ENCODE measurements around the gene SAMD9L.

The SAMD9L gene

DNA sequence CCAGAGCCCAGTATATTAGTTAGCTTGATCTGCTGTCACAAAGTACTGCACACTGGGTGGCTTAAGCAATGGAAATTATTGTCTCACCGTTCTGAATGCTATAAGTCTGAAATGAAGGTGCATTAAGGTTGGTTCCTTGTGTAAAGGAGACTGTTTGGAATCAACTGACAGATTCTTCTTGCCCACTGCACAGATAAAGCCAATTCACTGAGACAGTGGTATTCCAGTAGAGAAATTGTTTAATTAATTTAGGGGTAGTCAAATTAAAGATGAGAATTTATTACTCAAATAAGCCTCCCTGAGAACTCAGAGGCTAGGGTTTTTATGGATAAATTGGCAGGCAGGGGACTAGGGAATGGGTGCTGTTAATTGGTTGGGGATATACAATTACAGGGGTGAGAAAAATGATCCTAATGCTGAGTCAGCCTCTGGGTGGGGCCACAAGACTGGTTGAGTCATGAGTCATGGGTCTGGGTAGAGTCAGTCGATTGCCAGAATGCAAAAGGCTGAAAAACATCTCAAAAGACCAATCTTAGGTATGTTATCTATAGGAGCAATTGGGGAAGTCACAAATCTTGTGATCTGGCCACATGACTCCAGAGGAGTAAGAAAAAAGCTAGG lies 23.5 kb upstream of the SAMD9L start:
- ChIA-PET CTCF (no interaction called here), POLR2A (no interaction called here)
- peak; percentile 80 for TF ChIP-seq SETDB1 (IDR thresholded peaks at IDR 0.05; ENCODE audit: insufficient read length, low read length)
- TF ChIP-seq BCL11B (tag by site-specific recombination; IDR thresholded peaks at IDR 0.05; ENCODE audit: low read depth), result no peak
- Histone ChIP-seq H3K4me3 (ENCODE audit: low read depth, low read length) (no peak overlapping the region), H3K36me3 (ENCODE audit: control insufficient read depth in 2 of 2, insufficient read depth in 1 of 2, low read length in 2 of 2) (no peaks in the 10 kb centered on the region), H3K9me3 (ENCODE audit: control insufficient read depth, insufficient read depth, low read depth, low read length) (no peaks in the 10 kb centered on the region), H3K4me1 (ENCODE audit: control insufficient read depth, insufficient read depth, low read length) (no peaks in the 10 kb centered on the region), H3K27ac (ENCODE audit: extremely low read depth, low read depth, low read length) (no peak overlapping the region)

DNA sequence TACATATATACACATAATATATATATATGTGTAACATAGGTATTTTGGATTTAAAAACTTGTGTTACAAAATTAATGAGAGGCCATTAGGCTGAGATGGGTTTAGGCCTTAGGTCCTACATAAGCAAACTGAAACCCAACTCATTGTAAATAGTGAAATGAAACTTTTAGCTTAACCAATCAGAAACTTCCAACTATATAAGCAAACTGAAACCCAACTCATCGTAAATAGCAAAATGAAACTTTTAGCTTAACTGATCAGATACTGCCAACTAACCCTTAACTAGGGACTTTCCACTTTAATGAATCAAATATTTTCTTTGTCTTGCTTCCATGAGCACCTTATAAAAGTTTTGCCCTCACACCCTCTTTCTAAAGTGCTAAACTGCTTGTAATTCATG lies 17.3 kb upstream of the SAMD9L start:
- ChIA-PET CTCF (no interaction called here), POLR2A (no interaction called here)
- Histone ChIP-seq H3K27ac (ENCODE audit: extremely low read depth, low read depth, low read length) (no peak overlapping the region), H3K4me3 (ENCODE audit: low read depth, low read length) (no peak overlapping the region), H3K4me1 (ENCODE audit: control insufficient read depth, insufficient read depth, low read length) (no peaks in the 10 kb centered on the region), H3K36me3 (ENCODE audit: control insufficient read depth in 2 of 2, insufficient read depth in 1 of 2, low read length in 2 of 2) (no peaks in the 10 kb centered on the region), H3K9me3 (ENCODE audit: control insufficient read depth, insufficient read depth, low read depth, low read length) (no peaks in the 10 kb centered on the region)
- TF ChIP-seq, protein P1, sequence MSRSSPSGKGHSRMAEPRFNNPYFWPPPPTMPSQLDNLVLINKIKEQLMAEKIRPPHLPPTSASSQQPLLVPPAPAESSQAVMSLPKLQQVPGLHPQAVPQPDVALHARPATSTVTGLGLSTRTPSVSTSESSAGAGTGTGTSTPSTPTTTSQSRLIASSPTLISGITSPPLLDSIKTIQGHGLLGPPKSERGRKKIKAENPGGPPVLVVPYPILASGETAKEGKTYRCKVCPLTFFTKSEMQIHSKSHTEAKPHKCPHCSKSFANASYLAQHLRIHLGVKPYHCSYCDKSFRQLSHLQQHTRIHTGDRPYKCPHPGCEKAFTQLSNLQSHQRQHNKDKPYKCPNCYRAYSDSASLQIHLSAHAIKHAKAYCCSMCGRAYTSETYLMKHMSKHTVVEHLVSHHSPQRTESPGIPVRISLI (tag by site-specific recombination; IDR thresholded peaks at IDR 0.05), result no peak
- TF ChIP-seq PRDM1 (tag by site-specific recombination; IDR thresholded peaks at IDR 0.05) (no peak), ZNF549 (tag by site-specific recombination; IDR thresholded peaks at IDR 0.05) (no peak), ZNF146 (tag by site-specific recombination; IDR thresholded peaks at IDR 0.05) (no peak), GLI4 (tag by site-specific recombination; IDR thresholded peaks at IDR 0.05) (no peak), ZNF184 (tag by site-specific recombination; IDR thresholded peaks at IDR 0.05) (no peak), ZNF24 (tag by site-specific recombination; IDR thresholded peaks at IDR 0.05) (no peak)
- TF ChIP-seq, protein P2, sequence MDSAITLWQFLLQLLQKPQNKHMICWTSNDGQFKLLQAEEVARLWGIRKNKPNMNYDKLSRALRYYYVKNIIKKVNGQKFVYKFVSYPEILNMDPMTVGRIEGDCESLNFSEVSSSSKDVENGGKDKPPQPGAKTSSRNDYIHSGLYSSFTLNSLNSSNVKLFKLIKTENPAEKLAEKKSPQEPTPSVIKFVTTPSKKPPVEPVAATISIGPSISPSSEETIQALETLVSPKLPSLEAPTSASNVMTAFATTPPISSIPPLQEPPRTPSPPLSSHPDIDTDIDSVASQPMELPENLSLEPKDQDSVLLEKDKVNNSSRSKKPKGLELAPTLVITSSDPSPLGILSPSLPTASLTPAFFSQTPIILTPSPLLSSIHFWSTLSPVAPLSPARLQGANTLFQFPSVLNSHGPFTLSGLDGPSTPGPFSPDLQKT (IDR thresholded peaks at IDR 0.05; ENCODE audit: borderline replicate concordance, low read depth, low read length), result no peak
- TF ChIP-seq, protein P3, sequence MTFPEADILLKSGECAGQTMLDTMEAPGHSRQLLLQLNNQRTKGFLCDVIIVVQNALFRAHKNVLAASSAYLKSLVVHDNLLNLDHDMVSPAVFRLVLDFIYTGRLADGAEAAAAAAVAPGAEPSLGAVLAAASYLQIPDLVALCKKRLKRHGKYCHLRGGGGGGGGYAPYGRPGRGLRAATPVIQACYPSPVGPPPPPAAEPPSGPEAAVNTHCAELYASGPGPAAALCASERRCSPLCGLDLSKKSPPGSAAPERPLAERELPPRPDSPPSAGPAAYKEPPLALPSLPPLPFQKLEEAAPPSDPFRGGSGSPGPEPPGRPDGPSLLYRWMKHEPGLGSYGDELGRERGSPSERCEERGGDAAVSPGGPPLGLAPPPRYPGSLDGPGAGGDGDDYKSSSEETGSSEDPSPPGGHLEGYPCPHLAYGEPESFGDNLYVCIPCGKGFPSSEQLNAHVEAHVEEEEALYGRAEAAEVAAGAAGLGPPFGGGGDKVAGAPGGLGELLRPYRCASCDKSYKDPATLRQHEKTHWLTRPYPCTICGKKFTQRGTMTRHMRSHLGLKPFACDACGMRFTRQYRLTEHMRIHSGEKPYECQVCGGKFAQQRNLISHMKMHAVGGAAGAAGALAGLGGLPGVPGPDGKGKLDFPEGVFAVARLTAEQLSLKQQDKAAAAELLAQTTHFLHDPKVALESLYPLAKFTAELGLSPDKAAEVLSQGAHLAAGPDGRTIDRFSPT (tag by site-specific recombination; IDR thresholded peaks at IDR 0.05), result no peak
- TF ChIP-seq, protein P4, sequence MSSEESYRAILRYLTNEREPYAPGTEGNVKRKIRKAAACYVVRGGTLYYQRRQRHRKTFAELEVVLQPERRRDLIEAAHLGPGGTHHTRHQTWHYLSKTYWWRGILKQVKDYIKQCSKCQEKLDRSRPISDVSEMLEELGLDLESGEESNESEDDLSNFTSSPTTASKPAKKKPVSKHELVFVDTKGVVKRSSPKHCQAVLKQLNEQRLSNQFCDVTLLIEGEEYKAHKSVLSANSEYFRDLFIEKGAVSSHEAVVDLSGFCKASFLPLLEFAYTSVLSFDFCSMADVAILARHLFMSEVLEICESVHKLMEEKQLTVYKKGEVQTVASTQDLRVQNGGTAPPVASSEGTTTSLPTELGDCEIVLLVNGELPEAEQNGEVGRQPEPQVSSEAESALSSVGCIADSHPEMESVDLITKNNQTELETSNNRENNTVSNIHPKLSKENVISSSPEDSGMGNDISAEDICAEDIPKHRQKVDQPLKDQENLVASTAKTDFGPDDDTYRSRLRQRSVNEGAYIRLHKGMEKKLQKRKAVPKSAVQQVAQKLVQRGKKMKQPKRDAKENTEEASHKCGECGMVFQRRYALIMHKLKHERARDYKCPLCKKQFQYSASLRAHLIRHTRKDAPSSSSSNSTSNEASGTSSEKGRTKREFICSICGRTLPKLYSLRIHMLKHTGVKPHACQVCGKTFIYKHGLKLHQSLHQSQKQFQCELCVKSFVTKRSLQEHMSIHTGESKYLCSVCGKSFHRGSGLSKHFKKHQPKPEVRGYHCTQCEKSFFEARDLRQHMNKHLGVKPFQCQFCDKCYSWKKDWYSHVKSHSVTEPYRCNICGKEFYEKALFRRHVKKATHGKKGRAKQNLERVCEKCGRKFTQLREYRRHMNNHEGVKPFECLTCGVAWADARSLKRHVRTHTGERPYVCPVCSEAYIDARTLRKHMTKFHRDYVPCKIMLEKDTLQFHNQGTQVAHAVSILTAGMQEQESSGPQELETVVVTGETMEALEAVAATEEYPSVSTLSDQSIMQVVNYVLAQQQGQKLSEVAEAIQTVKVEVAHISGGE (tag by site-specific recombination; conservative IDR thresholded peaks at IDR 0.05; ENCODE audit: low read depth), result no peak

DNA sequence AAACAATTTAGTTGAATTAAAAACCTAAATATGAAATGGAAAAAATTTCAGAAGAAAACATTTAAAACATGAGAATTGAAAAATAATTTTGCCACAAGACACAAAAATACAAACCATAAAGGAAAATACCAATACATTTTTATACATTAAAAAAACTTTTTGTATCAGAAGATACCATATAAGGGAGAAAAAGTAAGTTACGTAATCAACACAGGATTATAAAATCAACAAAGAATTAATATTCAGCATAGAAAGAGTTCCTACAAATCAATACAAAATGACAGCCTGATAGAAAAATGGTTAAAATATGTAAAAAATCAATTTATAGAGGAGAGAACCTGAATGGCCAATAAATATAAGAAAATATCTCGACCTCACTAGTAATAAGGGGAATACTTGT lies 16.6 kb upstream of the SAMD9L start:
- Histone ChIP-seq H3K4me1 (ENCODE audit: control insufficient read depth, insufficient read depth, low read length) (no peaks in the 10 kb centered on the region), H3K36me3 (ENCODE audit: control insufficient read depth in 2 of 2, insufficient read depth in 1 of 2, low read length in 2 of 2) (no peaks in the 10 kb centered on the region), H3K27ac (ENCODE audit: extremely low read depth, low read depth, low read length) (no peak overlapping the region), H3K9me3 (ENCODE audit: control insufficient read depth, insufficient read depth, low read depth, low read length) (no peaks in the 10 kb centered on the region), H3K4me3 (ENCODE audit: low read depth, low read length) (no peak overlapping the region)
- ChIA-PET CTCF (no interaction called here), POLR2A (no interaction called here)
- TF ChIP-seq, protein P5, sequence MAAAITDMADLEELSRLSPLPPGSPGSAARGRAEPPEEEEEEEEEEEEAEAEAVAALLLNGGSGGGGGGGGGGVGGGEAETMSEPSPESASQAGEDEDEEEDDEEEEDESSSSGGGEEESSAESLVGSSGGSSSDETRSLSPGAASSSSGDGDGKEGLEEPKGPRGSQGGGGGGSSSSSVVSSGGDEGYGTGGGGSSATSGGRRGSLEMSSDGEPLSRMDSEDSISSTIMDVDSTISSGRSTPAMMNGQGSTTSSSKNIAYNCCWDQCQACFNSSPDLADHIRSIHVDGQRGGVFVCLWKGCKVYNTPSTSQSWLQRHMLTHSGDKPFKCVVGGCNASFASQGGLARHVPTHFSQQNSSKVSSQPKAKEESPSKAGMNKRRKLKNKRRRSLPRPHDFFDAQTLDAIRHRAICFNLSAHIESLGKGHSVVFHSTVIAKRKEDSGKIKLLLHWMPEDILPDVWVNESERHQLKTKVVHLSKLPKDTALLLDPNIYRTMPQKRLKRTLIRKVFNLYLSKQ (tag by site-specific recombination; IDR thresholded peaks at IDR 0.05; ENCODE audit: borderline replicate concordance), result no peak
- TF ChIP-seq ZNF660 (tag by site-specific recombination; IDR thresholded peaks at IDR 0.05), result no peak
- TF ChIP-seq, protein P6, sequence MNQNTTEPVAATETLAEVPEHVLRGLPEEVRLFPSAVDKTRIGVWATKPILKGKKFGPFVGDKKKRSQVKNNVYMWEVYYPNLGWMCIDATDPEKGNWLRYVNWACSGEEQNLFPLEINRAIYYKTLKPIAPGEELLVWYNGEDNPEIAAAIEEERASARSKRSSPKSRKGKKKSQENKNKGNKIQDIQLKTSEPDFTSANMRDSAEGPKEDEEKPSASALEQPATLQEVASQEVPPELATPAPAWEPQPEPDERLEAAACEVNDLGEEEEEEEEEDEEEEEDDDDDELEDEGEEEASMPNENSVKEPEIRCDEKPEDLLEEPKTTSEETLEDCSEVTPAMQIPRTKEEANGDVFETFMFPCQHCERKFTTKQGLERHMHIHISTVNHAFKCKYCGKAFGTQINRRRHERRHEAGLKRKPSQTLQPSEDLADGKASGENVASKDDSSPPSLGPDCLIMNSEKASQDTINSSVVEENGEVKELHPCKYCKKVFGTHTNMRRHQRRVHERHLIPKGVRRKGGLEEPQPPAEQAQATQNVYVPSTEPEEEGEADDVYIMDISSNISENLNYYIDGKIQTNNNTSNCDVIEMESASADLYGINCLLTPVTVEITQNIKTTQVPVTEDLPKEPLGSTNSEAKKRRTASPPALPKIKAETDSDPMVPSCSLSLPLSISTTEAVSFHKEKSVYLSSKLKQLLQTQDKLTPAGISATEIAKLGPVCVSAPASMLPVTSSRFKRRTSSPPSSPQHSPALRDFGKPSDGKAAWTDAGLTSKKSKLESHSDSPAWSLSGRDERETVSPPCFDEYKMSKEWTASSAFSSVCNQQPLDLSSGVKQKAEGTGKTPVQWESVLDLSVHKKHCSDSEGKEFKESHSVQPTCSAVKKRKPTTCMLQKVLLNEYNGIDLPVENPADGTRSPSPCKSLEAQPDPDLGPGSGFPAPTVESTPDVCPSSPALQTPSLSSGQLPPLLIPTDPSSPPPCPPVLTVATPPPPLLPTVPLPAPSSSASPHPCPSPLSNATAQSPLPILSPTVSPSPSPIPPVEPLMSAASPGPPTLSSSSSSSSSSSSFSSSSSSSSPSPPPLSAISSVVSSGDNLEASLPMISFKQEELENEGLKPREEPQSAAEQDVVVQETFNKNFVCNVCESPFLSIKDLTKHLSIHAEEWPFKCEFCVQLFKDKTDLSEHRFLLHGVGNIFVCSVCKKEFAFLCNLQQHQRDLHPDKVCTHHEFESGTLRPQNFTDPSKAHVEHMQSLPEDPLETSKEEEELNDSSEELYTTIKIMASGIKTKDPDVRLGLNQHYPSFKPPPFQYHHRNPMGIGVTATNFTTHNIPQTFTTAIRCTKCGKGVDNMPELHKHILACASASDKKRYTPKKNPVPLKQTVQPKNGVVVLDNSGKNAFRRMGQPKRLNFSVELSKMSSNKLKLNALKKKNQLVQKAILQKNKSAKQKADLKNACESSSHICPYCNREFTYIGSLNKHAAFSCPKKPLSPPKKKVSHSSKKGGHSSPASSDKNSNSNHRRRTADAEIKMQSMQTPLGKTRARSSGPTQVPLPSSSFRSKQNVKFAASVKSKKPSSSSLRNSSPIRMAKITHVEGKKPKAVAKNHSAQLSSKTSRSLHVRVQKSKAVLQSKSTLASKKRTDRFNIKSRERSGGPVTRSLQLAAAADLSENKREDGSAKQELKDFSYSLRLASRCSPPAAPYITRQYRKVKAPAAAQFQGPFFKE (tag by site-specific recombination; IDR thresholded peaks at IDR 0.05; ENCODE audit: borderline replicate concordance), result no peak
